ENCODE results near the gene TPPP2.
"Not testable (repeated sequence)": the region's sequence is repeated elsewhere in the genome, so short reads cannot be mapped to it uniquely, and the experiment has no call there.

Gene TPPP2

DNA sequence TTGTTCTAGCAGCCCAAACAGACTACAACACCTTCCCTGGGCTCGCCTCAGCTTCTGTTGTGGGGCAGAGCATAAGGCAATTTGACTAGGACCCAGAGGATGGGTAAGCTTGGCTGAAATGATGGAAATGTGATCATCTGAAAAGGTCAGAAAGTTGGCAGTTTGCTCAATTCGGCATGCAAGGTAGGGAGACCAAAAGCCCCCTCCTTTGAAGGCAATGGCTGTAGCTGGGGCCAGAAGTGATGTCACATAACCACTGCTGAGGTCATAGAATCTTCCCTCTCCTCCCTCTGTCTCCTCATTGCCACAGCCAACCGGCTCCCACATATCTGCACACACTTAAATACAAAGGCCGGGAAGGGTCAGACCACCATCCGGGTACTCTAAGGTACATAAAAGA, at the start of gene TPPP2:
TSS of gene TPPP2 (plus strand) at position 301 of the 400 bp plus-strand sequence. CDS start 365 bp downstream, outside the sequence.
- Histone ChIP-seq H3K4me1 (ENCODE audit: control insufficient read depth, insufficient read depth, low read length) (peaks cover 8% of the 10 kb centered on the region), H3K9ac (ENCODE audit: low read length) (no peak within 1 kb of the TSS), H3K36me3 (ENCODE audit: control insufficient read depth, insufficient read depth, low read length) (no peaks in the 10 kb centered on the region)

DNA sequence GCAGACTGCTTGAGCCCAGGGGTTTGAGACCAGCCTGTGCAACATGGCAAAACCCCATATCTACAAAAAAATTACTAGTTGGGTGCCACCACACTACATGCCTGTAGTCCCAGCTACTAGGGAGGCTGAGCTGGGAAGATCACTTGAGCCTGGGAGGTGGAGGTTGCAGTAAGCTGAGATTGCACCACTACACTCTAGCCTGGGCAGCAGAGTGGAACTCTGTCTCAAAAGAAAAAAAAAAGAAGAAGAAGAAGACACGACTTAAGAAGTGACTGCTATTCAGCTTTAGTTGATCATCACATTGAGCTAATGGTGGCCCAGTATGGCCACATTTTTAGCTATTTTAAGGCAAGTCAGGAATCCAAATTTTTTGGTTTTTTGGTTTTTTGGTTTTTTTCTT, 49.1 kb upstream of the TPPP2 start:
- no peaks in the 10 kb centered on the region for H3K36me3 ChIP-seq (ENCODE audit: control insufficient read depth, insufficient read depth, low read length)
- no peaks in the 10 kb centered on the region for H3K27me3 ChIP-seq (ENCODE audit: control insufficient read depth, insufficient read depth, low read length)
- no peak overlapping the region for H3K9ac ChIP-seq (ENCODE audit: low read length)
- H3K4me3 ChIP-seq (ENCODE audit: low read length): no peak overlapping the region
- H3K4me1 ChIP-seq (ENCODE audit: control insufficient read depth, insufficient read depth, low read length): no peaks in the 10 kb centered on the region
- H3K27ac ChIP-seq (ENCODE audit: low read depth, low read length): no peak overlapping the region

More for the DNA sequence above, at the start of gene TPPP2:
- H3K27ac ChIP-seq (ENCODE audit: low read depth, low read length): no peak within 1 kb of the TSS
- H3K4me3 ChIP-seq (ENCODE audit: low read length): no peak within 1 kb of the TSS
- no peaks in the 10 kb centered on the region for H3K27me3 ChIP-seq (ENCODE audit: control insufficient read depth, insufficient read depth, low read length)

DNA sequence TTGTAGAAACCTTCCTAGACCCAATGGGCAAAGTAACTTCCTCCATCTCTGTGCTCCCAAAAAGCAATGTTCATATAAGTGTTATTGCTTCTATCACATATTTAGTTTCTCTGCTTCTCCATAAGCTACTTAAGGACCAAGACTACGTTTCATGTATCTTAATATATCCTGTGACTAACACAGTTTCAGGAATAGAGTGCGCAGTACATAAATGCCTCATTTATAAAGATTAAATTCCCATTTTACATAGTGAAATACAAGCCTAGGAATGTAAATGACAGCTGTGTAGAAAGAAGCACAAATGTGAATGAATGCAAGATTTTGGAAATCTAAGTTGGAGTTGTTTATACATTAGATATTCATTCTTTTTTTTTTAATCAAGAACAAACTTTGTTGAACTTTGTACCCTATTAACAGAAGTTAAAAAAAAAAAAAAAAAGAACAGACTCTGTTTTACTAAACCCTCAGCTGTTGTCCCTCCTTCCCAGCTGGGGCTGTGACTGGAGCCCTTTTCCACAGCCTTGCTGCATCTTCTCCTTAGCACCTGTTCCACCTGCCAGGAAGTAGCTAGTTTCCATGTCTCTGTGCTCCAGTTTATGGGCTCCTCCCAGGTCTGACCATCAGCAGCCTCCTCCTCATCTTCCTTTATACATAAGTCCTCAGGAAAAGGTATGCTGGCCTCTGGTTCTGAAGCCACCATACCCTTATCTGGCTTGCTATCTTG, 47.2 kb upstream of the TPPP2 start:
- H3K36me3 ChIP-seq (ENCODE audit: control insufficient read depth, insufficient read depth, low read length): no peaks in the 10 kb centered on the region
- H3K4me3 ChIP-seq (ENCODE audit: low read length): no peak overlapping the region
- no peak overlapping the region for H3K27ac ChIP-seq (ENCODE audit: low read depth, low read length)
- H3K27me3 ChIP-seq (ENCODE audit: control insufficient read depth, insufficient read depth, low read length): no peaks in the 10 kb centered on the region
- H3K4me1 ChIP-seq (ENCODE audit: control insufficient read depth, insufficient read depth, low read length): no peaks in the 10 kb centered on the region
- H3K9ac ChIP-seq (ENCODE audit: low read length): no peak overlapping the region

DNA sequence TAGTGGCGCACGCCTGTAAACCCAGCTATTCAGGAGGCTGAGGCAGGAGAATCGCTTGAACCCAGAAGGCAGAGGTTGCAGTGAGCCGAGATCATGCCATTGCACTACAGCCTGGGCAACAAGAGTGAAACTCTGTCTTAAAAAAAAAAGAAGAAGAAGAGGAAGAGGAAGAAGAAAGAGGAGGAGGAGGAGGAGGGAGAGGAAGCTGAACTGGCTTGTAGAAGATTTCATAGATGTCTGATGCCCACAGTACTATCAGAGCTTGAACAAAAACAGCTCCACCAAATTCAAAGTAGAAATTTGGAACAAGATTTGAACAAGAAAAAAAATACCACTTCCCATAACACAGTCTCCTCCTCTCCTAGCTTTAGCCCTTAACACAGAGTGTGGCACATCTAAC, 44.4 kb upstream of the TPPP2 start:
- H3K36me3 ChIP-seq (ENCODE audit: control insufficient read depth, insufficient read depth, low read length); H3K9ac ChIP-seq (ENCODE audit: low read length); H3K27me3 ChIP-seq (ENCODE audit: control insufficient read depth, insufficient read depth, low read length); H3K4me3 ChIP-seq (ENCODE audit: low read length); H3K4me1 ChIP-seq (ENCODE audit: control insufficient read depth, insufficient read depth, low read length); H3K27ac ChIP-seq (ENCODE audit: low read depth, low read length): not testable (repeated sequence)

DNA sequence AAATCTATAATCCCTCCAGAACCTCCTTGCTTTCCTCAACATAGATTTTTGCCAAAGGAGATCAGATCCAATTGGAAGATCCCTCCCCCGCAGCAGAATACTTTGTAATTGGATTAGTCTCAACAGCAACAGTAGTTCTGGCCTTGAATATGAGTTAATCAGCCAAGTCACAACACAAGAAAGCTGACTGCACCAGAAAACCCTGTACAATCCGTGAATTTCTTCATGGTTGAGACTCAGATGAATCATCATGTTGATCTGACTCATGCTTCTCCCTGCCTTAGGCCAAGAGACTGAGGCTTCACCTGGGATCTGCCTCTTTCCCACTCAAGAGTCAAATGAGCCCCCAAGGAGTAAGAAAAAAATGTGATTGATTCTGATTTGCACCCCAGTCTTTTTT, 43.2 kb upstream of the TPPP2 start:
- Histone ChIP-seq H3K4me3 (ENCODE audit: low read length) (no peak overlapping the region), H3K27me3 (ENCODE audit: control insufficient read depth, insufficient read depth, low read length) (no peaks in the 10 kb centered on the region), H3K27ac (ENCODE audit: low read depth, low read length) (no peak overlapping the region), H3K9ac (ENCODE audit: low read length) (no peak overlapping the region), H3K4me1 (ENCODE audit: control insufficient read depth, insufficient read depth, low read length) (peaks cover 12% of the 10 kb centered on the region), H3K36me3 (ENCODE audit: control insufficient read depth, insufficient read depth, low read length) (peaks cover 1% of the 10 kb centered on the region)

DNA sequence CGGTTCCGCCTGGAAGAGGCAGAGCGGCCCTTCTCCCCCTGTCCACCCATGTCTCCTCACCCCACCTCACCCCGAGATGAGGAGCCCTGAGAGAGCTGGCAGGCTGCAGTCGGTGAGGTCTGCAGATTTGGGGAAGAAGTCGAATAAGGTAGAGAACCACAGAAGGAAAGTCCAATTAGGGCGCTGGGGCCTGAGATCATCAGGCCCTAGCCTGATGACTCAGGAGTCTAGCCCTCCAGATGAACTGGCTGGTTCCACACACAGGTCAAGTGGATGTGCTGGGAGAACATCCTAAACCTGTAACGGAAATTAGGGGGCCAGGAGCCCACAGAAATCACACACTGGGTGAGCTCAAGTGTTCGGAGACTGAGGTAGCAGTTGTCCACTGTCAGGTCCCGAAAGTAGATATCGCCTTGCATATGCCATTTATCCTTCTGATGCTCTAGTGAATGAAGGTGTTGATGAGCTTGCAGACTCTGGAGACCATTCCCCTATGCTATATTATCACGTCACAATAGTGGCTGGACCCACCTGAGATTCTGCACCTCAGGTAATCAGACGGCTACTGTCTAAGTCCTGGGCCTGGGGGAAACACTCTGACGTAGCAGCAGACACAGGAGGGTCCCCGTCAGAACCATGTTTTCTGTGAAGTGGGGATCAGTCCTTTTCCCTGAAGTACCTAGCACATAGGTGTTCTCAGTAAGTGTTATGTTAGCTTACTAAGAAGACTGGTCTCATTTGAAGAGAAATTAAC, 41.1 kb upstream of the TPPP2 start:
- Histone ChIP-seq H3K4me3 (ENCODE audit: low read length) (peak overlapping the region; percentile 55), H3K27me3 (ENCODE audit: control insufficient read depth, insufficient read depth, low read length) (no peaks in the 10 kb centered on the region), H3K27ac (ENCODE audit: low read depth, low read length) (peak overlapping the region; percentile 91), H3K36me3 (ENCODE audit: control insufficient read depth, insufficient read depth, low read length) (peaks cover 8% of the 10 kb centered on the region), H3K4me1 (ENCODE audit: control insufficient read depth, insufficient read depth, low read length) (peaks cover 12% of the 10 kb centered on the region), H3K9ac (ENCODE audit: low read length) (no peak overlapping the region)

DNA sequence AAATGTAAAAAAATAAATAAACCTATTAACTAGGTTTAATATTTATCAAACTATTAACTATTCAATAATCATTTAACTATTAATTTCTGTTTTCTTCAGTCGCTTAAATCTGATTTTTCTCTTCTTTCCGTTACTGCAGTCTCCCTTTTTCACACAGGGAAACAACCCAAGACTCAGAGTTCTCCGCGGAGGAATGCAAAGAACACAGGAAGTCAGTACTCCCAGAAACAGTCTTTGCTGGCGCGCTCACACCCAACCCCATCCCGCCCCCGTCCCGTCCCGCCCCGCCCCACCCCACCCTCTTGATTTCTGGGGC, 40.6 kb upstream of the TPPP2 start:
- Histone ChIP-seq H3K4me1 (ENCODE audit: control insufficient read depth, insufficient read depth, low read length) (peaks cover 12% of the 10 kb centered on the region), H3K9ac (ENCODE audit: low read length) (no peak overlapping the region), H3K36me3 (ENCODE audit: control insufficient read depth, insufficient read depth, low read length) (peaks cover 8% of the 10 kb centered on the region), H3K27ac (ENCODE audit: low read depth, low read length) (peak overlapping the region; percentile 91), H3K27me3 (ENCODE audit: control insufficient read depth, insufficient read depth, low read length) (no peaks in the 10 kb centered on the region), H3K4me3 (ENCODE audit: low read length) (peak overlapping the region; percentile 55)

DNA sequence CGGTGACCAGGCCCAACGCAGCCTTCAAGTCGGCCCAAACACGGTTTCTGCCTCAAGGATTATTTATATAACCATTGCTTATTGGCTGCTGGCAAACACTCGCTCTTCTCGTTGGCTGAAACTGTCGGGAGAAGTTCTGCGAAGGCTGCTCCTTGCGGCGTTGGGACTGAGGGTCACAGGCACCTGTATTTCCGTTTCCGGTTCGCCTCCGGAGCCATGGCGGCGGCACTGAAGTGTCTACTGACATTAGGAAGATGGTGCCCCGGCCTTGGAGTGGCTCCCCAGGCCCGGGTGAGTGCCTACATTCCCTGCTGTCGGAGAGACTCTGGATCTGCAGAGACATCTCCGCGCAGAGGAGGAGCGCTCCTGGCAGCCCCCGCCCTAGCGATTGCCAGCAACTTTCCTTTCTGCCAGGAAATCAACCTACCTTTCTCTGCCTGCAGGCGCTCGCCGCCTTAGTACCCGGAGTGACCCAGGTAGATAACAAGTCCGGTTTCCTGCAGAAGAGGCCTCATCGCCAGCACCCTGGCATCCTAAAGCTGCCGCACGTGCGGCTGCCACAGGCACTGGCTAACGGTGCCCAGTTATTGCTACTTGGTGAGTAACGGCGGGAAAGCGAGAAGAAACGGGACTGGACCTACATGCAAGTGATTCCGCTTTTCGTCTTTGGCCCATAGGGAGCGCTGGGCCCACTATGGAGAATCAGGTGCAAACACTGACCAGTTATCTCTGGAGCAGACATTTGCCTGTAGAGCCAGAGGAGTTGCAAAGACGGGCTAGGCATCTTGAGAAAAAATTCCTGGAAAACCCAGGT, 40.0 kb upstream of the TPPP2 start, which contains the start of gene METTL17:
TSS of gene METTL17 (plus strand) at position 194 of the 814 bp plus-strand sequence. CDS start at position 217, 23 bp downstream.
- no peaks in the 10 kb centered on the region for H3K27me3 ChIP-seq (ENCODE audit: control insufficient read depth, insufficient read depth, low read length)
- H3K9ac ChIP-seq (ENCODE audit: low read length): peak within 1 kb of the TSS; percentile 80
- H3K4me1 ChIP-seq (ENCODE audit: control insufficient read depth, insufficient read depth, low read length): peaks cover 12% of the 10 kb centered on the region
- H3K36me3 ChIP-seq (ENCODE audit: control insufficient read depth, insufficient read depth, low read length): peaks cover 14% of the 10 kb centered on the region
- H3K4me3 ChIP-seq (ENCODE audit: low read length): peak within 1 kb of the TSS; percentile 95
- peak within 1 kb of the TSS; percentile 91 for H3K27ac ChIP-seq (ENCODE audit: low read depth, low read length)

DNA sequence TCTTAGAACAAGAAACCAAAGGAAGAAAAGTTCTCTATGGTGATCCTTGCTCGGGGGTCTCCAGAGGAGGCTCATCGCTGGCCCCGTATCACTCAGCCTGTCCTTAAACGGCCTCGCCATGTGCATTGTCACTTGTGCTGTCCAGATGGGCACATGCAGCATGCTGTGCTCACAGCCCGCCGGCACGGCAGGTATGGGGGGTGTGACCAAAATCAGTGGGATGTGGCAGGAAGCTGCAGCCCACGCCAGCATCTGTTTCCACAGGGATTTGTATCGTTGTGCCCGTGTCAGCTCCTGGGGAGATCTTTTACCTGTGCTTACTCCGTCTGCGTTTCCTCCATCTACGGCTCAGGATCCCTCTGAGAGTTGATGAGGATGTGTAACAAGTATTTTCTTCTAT, 33.5 kb upstream of the TPPP2 start:
- Histone ChIP-seq H3K27ac (ENCODE audit: low read depth, low read length) (no peak overlapping the region), H3K4me1 (ENCODE audit: control insufficient read depth, insufficient read depth, low read length) (no peaks in the 10 kb centered on the region), H3K4me3 (ENCODE audit: low read length) (no peak overlapping the region), H3K9ac (ENCODE audit: low read length) (no peak overlapping the region), H3K36me3 (ENCODE audit: control insufficient read depth, insufficient read depth, low read length) (peaks cover 31% of the 10 kb centered on the region), H3K27me3 (ENCODE audit: control insufficient read depth, insufficient read depth, low read length) (no peaks in the 10 kb centered on the region)

DNA sequence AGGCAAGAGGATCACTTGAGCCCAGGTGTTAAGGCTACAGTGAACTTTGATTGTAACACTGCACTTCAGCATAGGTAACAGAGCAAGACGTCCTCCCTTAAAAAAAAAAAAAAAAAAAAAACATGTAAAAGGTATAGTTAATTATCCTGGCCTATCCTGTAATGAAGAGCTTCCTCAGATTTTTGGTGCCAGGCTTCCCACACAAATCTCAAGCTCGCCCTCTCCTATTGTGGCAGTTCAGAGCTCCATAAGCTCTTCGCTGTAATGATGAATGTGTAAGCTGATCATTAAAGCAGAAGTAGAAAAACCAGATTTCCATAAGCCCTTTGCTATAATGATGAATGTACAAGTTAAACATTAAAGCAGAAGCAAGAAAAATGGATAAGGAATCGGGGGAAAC, 32.9 kb upstream of the TPPP2 start:
- no peak overlapping the region for H3K4me3 ChIP-seq (ENCODE audit: low read length)
- no peak overlapping the region for H3K9ac ChIP-seq (ENCODE audit: low read length)
- H3K36me3 ChIP-seq (ENCODE audit: control insufficient read depth, insufficient read depth, low read length): peaks cover 27% of the 10 kb centered on the region
- H3K27ac ChIP-seq (ENCODE audit: low read depth, low read length): no peak overlapping the region
- H3K27me3 ChIP-seq (ENCODE audit: control insufficient read depth, insufficient read depth, low read length): no peaks in the 10 kb centered on the region
- H3K4me1 ChIP-seq (ENCODE audit: control insufficient read depth, insufficient read depth, low read length): no peaks in the 10 kb centered on the region

DNA sequence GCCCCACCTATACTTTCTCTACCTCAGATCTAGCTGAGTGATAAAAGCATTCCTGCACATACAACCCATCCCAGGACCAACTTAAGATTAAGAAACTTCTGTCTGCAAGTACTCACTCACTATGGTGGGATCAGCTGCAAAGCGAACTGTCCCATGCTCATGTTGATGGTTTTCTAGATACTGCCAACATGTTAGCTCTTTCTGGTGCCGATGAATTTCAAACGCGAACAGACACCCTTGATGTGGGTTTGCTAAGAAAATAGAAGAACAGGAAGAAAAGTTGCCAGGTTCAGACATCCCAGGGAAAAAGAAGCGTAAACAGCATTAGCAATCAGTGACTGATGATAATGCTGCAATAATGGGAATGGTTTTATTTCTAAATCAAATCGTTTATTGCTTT, 32.5 kb upstream of the TPPP2 start:
- Histone ChIP-seq H3K36me3 (ENCODE audit: control insufficient read depth, insufficient read depth, low read length) (peaks cover 27% of the 10 kb centered on the region), H3K27me3 (ENCODE audit: control insufficient read depth, insufficient read depth, low read length) (no peaks in the 10 kb centered on the region), H3K4me1 (ENCODE audit: control insufficient read depth, insufficient read depth, low read length) (no peaks in the 10 kb centered on the region), H3K4me3 (ENCODE audit: low read length) (no peak overlapping the region), H3K27ac (ENCODE audit: low read depth, low read length) (no peak overlapping the region), H3K9ac (ENCODE audit: low read length) (no peak overlapping the region)

DNA sequence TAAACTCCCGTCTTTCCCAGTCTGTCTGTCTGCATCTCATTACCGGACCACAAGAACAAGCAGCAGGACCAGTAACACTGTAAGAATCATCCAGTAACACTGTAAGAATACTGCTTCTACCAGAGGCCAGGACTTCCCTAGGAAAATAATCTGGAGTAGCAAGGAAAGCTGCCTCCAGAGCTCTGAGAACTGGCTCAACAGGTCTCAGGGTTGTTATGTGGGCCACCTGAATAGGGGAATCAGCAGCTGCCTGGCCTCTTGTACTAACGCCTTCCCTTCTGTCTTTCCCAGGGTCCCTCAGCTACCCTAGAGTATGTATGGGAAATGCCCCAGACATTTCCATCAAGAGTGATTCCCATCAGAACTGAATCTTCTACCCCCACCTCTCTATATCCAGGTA, 31.9 kb upstream of the TPPP2 start:
- Histone ChIP-seq H3K4me3 (ENCODE audit: low read length) (no peak overlapping the region), H3K4me1 (ENCODE audit: control insufficient read depth, insufficient read depth, low read length) (no peaks in the 10 kb centered on the region), H3K27ac (ENCODE audit: low read depth, low read length) (no peak overlapping the region), H3K36me3 (ENCODE audit: control insufficient read depth, insufficient read depth, low read length) (peaks cover 25% of the 10 kb centered on the region), H3K27me3 (ENCODE audit: control insufficient read depth, insufficient read depth, low read length) (no peaks in the 10 kb centered on the region), H3K9ac (ENCODE audit: low read length) (no peak overlapping the region)

All from rectal smooth muscle tissue (tissue), 1 donor.